ENCODE data around the gene ZNF35.
A peak's percentile ranks its signal among the peaks of the same experiment; 100 is the strongest.
"Not testable (repeated sequence)": the region's sequence is repeated elsewhere in the genome, so short reads cannot be mapped to it uniquely, and the experiment has no call there.

Gene ZNF35

GRCh38 chr3:44648564-44649229 is at the start of gene ZNF35:
Gene ZNF35 (plus strand): TSS chr3:44648732. CDS start chr3:44651068, 2,336 bp downstream.
- DNase-seq (ENCODE audit: low spot score), result peak; percentile 29

GRCh38 chr3:44601749-44602148 is 46.8 kb upstream of the ZNF35 start:
- DNase-seq (ENCODE audit: low spot score), result no peak

GRCh38 chr3:44612678-44613077 is 35.9 kb upstream of the ZNF35 start:
- DNase-seq (ENCODE audit: low spot score), result no peak

- peak; percentile 64 for DNase-seq (ENCODE audit: low spot score)
Observed at GRCh38 chr3:44624749-44625480, 23.6 kb upstream of the ZNF35 start, which contains the start of gene ZNF197. Gene ZNF197 (plus strand): TSS chr3:44625036. CDS start chr3:44629155, 4,119 bp downstream.

- no peak for DNase-seq (ENCODE audit: low spot score)
Observed at GRCh38 chr3:44628716-44629115, 19.8 kb upstream of the ZNF35 start.

- no peak for DNase-seq (ENCODE audit: low spot score)
Observed at GRCh38 chr3:44632193-44632592, 16.3 kb upstream of the ZNF35 start.

- no peak for DNase-seq (ENCODE audit: low spot score)
Observed at GRCh38 chr3:44642337-44642736, 6.2 kb upstream of the ZNF35 start.

- DNase-seq (ENCODE audit: low spot score), result no peak
Observed at GRCh38 chr3:44643024-44643423, 5.5 kb upstream of the ZNF35 start.

GRCh38 chr3:44647771-44648170 is 761 bp upstream of the ZNF35 start:
- no peak for DNase-seq (ENCODE audit: low spot score)

- DNase-seq (ENCODE audit: low spot score), result no peak
Observed at GRCh38 chr3:44649709-44650108, 1.2 kb downstream of the ZNF35 start.

GRCh38 chr3:44654039-44654438 is 5.5 kb downstream of the ZNF35 start:
- DNase-seq (ENCODE audit: low spot score), result no peak

GRCh38 chr3:44659015-44659414 is 10.5 kb downstream of the ZNF35 start:
- DNase-seq (ENCODE audit: low spot score), result no peak

- DNase-seq (ENCODE audit: low spot score), result no peak
Observed at GRCh38 chr3:44659434-44659833, 10.9 kb downstream of the ZNF35 start.

GRCh38 chr3:44661189-44661588 is 12.7 kb downstream of the ZNF35 start:
- DNase-seq (ENCODE audit: low spot score), result no peak

- no peak for DNase-seq (ENCODE audit: low spot score)
Observed at GRCh38 chr3:44665173-44665572, 16.6 kb downstream of the ZNF35 start.

GRCh38 chr3:44666346-44666745 is 17.8 kb downstream of the ZNF35 start:
- DNase-seq (ENCODE audit: low spot score), result no peak

- DNase-seq (ENCODE audit: low spot score), result no peak
Observed at GRCh38 chr3:44669760-44670159, 21.2 kb downstream of the ZNF35 start.

GRCh38 chr3:44673466-44673865 is 24.9 kb downstream of the ZNF35 start:
- DNase-seq (ENCODE audit: low spot score), result not testable (repeated sequence)

- DNase-seq (ENCODE audit: low spot score), result no peak
Observed at GRCh38 chr3:44674211-44674610, 25.7 kb downstream of the ZNF35 start.

GRCh38 chr3:44678480-44679116 is 30.1 kb downstream of the ZNF35 start:
- no peak for DNase-seq (ENCODE audit: low spot score)

- no peak for DNase-seq (ENCODE audit: low spot score)
Observed at GRCh38 chr3:44680921-44681455, 32.5 kb downstream of the ZNF35 start.

- no peak for DNase-seq (ENCODE audit: low spot score)
Observed at GRCh38 chr3:44682182-44682896, 33.8 kb downstream of the ZNF35 start.
